Calu3 (cell line): ENCODE measurements around the gene SOCS6. TPM values are rescaled to one million over a fixed set of nuclear protein-coding genes. Genes with fewer than 3 reads are reported as not detected.

ENCODE experiments used
- BruUV-seq: library from RNA; stranded (reverse); fragments of 400-500 nt; replicated peaks from 2 replicates; lab custom pipeline; 2021; lab: Mats Ljungman, UMichigan
- CTCF ChIA-PET: fragments of 300-600 bp; sonication (Branson Sonifier 250); formaldehyde crosslinking; loops from one replicate; lab custom pipeline; 2022; ENCODE audit warnings: antibody characterized with exemption; lab: Charles Lee
- DNase-seq: peaks from one replicate; pipeline ENCODE4 v3.0.0; 2022
- H3K27ac Mint-ChIP-seq: one replicate; pipeline ENCODE4 v1.8.0; 2022; ENCODE audit warnings: mixed read lengths; ENCODE audit not compliant: unreplicated experiment
- H3K27me3 Mint-ChIP-seq: one replicate; pipeline ENCODE4 v1.8.0; 2022; ENCODE audit warnings: mixed read lengths; ENCODE audit not compliant: unreplicated experiment
- H3K36me3 Mint-ChIP-seq: one replicate; pipeline ENCODE4 v1.8.0; 2022; ENCODE audit warnings: mild to moderate bottlenecking, moderate library complexity, mixed read lengths; ENCODE audit not compliant: insufficient read depth, unreplicated experiment
- H3K4me1 Mint-ChIP-seq: one replicate; pipeline ENCODE4 v1.8.0; 2022; ENCODE audit warnings: mild to moderate bottlenecking, low read depth, mixed read lengths; ENCODE audit not compliant: unreplicated experiment
- H3K4me3 Mint-ChIP-seq: one replicate; pipeline ENCODE4 v1.8.0; 2022; ENCODE audit warnings: mild to moderate bottlenecking, low read depth, moderate library complexity, mixed read lengths; ENCODE audit not compliant: unreplicated experiment
- H3K9me3 Mint-ChIP-seq: one replicate; pipeline ENCODE4 v1.8.0; 2022; ENCODE audit warnings: low read depth, mixed read lengths; ENCODE audit not compliant: unreplicated experiment
- CTCF ChIP-seq: fragments of 200-600 bp; IDR thresholded peaks from one replicate; pipeline ENCODE4 v1.8.0; 2022; ENCODE audit warnings: antibody characterized with exemption; ENCODE audit not compliant: unreplicated experiment
- intact Hi-C: fragments of 100-400 bp; cut with micrococcal nuclease; formaldehyde crosslinking; loops from one replicate; pipeline ENCODE4 v1.10.0; 2022; ENCODE audit not compliant: unreplicated experiment
- total RNA-seq: library from RNA; stranded (reverse); gene quantifications from 2 replicates; pipeline ENCODE4 v1.2.3, GENCODE V29; 2022

The SOCS6 gene
- total RNA-seq, 1 experiment from 2014 or later: 33.0 TPM

- no peak for TF ChIP-seq CTCF
- Mint-ChIP-seq H3K27ac (peak overlapping the region; percentile 37), H3K9me3 (no peaks in the 10 kb centered on the region), H3K4me1 (peaks cover 20% of the 10 kb centered on the region), H3K4me3 (no peak overlapping the region), H3K27me3 (no peaks in the 10 kb centered on the region), H3K36me3 (peaks cover 22% of the 10 kb centered on the region)
- no TSS peak for BruUV-seq
- CTCF ChIA-PET: no interaction called here
- no peak for DNase-seq
- intact Hi-C loops: no loop called here
Observed at GRCh38 chr18:70331456-70332097, 42.7 kb downstream of the SOCS6 start.

GRCh38 chr18:70332694-70333093 lies 43.8 kb downstream of the SOCS6 start:
- no peak for DNase-seq
- Mint-ChIP-seq H3K4me1 (peaks cover 32% of the 10 kb centered on the region), H3K4me3 (no peak overlapping the region), H3K36me3 (peaks cover 28% of the 10 kb centered on the region), H3K27ac (peak overlapping the region; percentile 66), H3K27me3 (no peaks in the 10 kb centered on the region), H3K9me3 (no peaks in the 10 kb centered on the region)
- no TSS peak for BruUV-seq
- intact Hi-C loops: no loop called here
- CTCF ChIA-PET: no interaction called here
- no peak for TF ChIP-seq CTCF

GRCh38 chr18:70333316-70333715 lies 44.5 kb downstream of the SOCS6 start:
- H3K4me1 Mint-ChIP-seq: peaks cover 32% of the 10 kb centered on the region
- H3K4me3 Mint-ChIP-seq: no peak overlapping the region
- intact Hi-C loops: no loop called here
- no peaks in the 10 kb centered on the region for H3K27me3 Mint-ChIP-seq
- CTCF ChIA-PET: interaction anchor here (1.2 kb wide), 1 partner anchor 44 kb away, joined by 4 read pairs; no protein-coding TSS in a partner anchor
- TF ChIP-seq CTCF: no peak
- peaks cover 28% of the 10 kb centered on the region for H3K36me3 Mint-ChIP-seq
- H3K27ac Mint-ChIP-seq: peak overlapping the region; percentile 66
- no TSS peak for BruUV-seq
- DNase-seq: no peak
- H3K9me3 Mint-ChIP-seq: no peaks in the 10 kb centered on the region

GRCh38 chr18:70333757-70334156 lies 44.9 kb downstream of the SOCS6 start:
- BruUV-seq: no TSS peak
- Mint-ChIP-seq H3K27me3 (no peaks in the 10 kb centered on the region), H3K4me1 (peaks cover 32% of the 10 kb centered on the region), H3K27ac (peak overlapping the region; percentile 66), H3K4me3 (no peak overlapping the region), H3K9me3 (no peaks in the 10 kb centered on the region), H3K36me3 (peaks cover 28% of the 10 kb centered on the region)
- CTCF ChIA-PET: interaction anchor here (1.2 kb wide), 1 partner anchor 43 kb away, joined by 4 read pairs; no protein-coding TSS in a partner anchor
- no peak for TF ChIP-seq CTCF
- DNase-seq: no peak
- intact Hi-C loops: no loop called here
